HG03432 (cell line): ENCODE data around the gene PFN1.

Source experiments
- ATAC-seq: cut with Tn5 transposase; IDR thresholded peaks from one replicate; pipeline ENCODE4 v1.9.1; 2021; ENCODE audit warnings: mild to moderate bottlenecking, moderate library complexity; ENCODE audit not compliant: unreplicated experiment

Gene PFN1

GRCh38 chr17:4898927-4899326 is 49.4 kb downstream of the PFN1 start:
- no peak for ATAC-seq

DNA sequence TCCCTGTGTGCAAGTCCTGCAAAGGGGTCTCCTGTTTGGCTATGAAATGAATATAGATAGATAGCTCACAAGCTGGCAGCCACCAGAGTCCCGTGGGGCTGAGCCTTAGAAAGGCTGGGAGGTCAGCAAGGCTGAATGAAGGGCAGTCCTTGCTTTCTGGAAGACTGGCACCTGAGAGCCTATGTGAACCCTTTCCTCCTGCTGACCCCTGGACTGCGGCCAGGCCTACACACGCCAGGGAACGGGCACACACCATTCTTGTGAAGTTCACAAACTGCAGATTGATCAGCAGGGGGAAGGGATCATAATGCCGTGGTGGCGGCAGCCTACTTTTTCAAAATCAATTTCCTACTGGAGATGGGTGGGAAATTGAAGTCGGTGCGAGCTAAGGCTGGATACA is 50.0 kb downstream of the PFN1 start:
- no peak for ATAC-seq

- ATAC-seq = no peak
Measured at GRCh38 chr17:4897785-4898184, 50.5 kb downstream of the PFN1 start.

DNA sequence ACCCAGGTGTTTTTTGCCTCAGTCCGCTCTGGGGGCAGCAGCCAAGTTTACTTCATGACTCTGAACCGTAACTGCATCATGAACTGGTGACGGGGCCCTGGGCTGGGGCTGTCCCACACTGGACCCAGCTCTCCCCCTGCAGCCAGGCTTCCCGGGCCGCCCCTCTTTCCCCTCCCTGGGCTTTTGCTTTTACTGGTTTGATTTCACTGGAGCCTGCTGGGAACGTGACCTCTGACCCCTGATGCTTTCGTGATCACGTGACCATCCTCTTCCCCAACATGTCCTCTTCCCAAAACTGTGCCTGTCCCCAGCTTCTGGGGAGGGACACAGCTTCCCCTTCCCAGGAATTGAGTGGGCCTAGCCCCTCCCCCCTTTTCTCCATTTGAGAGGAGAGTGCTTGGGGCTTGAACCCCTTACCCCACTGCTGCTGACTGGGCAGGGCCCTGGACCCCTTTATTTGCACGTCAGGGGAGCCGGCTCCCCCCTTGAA is 51.1 kb downstream of the PFN1 start:
- ATAC-seq = no peak

- no peak for ATAC-seq
Measured at GRCh38 chr17:4896332-4897197, 51.8 kb downstream of the PFN1 start.

DNA sequence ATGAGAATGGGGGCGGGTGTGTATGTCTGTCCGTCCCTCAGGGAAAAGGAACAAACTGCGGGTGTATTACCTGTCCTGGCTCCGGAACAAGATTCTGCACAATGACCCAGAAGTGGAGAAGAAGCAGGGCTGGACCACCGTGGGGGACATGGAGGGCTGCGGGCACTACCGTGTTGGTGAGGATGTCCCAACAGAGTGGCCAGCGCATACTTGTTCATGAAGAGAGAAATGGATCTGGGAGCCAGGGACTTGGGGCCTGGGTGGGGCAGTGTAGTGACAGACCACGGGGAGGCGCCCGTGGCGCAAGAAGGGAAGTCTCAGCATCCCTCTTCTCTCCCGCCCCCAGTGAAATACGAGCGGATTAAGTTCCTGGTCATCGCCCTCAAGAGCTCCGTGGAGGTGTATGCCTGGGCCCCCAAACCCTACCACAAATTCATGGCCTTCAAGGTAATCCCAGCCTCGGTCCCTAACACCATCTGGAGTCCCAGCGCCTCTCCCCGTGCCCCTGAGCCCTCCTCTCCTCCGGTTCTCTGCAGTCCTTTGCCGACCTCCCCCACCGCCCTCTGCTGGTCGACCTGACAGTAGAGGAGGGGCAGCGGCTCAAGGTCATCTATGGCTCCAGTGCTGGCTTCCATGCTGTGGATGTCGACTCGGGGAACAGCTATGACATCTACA is 52.5 kb downstream of the PFN1 start:
- no peak for ATAC-seq
